ENCODE data around the gene AACS.

Gene AACS

GRCh38 chr12:125189015-125189414 is 123.8 kb downstream of the AACS start:
- peak overlapping the region; percentile 69 for H3K9ac ChIP-seq (ENCODE audit: insufficient read length, low read depth)
- TF ChIP-seq ZNF274 (IDR thresholded peaks at IDR 0.05; ENCODE audit: low read depth, low read length) = no peak
- no peak for TF ChIP-seq SUZ12 (IDR thresholded peaks at IDR 0.05; ENCODE audit: extremely low read depth, insufficient read depth, insufficient read length)
- no peak for TF ChIP-seq YY1 (IDR thresholded peaks at IDR 0.05; ENCODE audit: insufficient read depth, insufficient read length)
- peak overlapping the region; percentile 16 for H3K4me3 ChIP-seq (ENCODE audit: insufficient read length, low read depth)
- H3K27me3 ChIP-seq (ENCODE audit: insufficient read depth, insufficient read length) = peaks cover 68% of the 10 kb centered on the region
- no peaks in the 10 kb centered on the region for H3K9me3 ChIP-seq (ENCODE audit: insufficient read depth, low read length)
- no peaks in the 10 kb centered on the region for H3K36me3 ChIP-seq (ENCODE audit: insufficient read depth, insufficient read length, low read length)
- DNase-seq (ENCODE audit: low read depth, low spot score) = no peak
- peaks cover 22% of the 10 kb centered on the region for H3K4me1 ChIP-seq (ENCODE audit: insufficient read depth, insufficient read length)

DNA sequence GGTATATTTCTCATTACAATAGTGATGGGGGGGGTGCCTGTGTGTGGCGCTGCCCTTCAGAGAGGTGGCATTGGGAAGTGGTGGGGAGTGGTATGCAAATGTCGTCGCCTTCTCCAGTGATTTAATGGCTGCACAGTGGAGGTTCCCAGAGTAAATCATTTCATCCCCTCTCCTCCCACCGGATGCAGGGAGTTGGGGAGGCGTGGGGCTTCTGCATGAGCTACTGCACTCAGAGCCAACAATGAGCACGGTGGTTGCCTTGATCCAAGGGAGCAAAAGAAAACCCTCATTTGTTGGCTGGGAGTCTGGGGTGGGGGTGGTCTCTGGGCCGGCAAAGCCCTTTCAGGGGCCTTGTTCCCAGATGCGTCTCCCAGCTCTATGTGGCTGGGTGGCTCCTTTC is 124.3 kb downstream of the AACS start:
- Histone ChIP-seq H3K36me3 (ENCODE audit: insufficient read depth, insufficient read length, low read length) (no peaks in the 10 kb centered on the region), H3K4me3 (ENCODE audit: insufficient read length, low read depth) (no peak overlapping the region), H3K9me3 (ENCODE audit: insufficient read depth, low read length) (no peaks in the 10 kb centered on the region), H3K27me3 (ENCODE audit: insufficient read depth, insufficient read length) (peaks cover 63% of the 10 kb centered on the region), H3K4me1 (ENCODE audit: insufficient read depth, insufficient read length) (peaks cover 18% of the 10 kb centered on the region), H3K9ac (ENCODE audit: insufficient read length, low read depth) (peak overlapping the region; percentile 15)
- TF ChIP-seq YY1 (IDR thresholded peaks at IDR 0.05; ENCODE audit: insufficient read depth, insufficient read length) = no peak
- no peak for TF ChIP-seq ZNF274 (IDR thresholded peaks at IDR 0.05; ENCODE audit: low read depth, low read length)
- TF ChIP-seq SUZ12 (IDR thresholded peaks at IDR 0.05; ENCODE audit: extremely low read depth, insufficient read depth, insufficient read length) = no peak
- no peak for DNase-seq (ENCODE audit: low read depth, low spot score)

DNA sequence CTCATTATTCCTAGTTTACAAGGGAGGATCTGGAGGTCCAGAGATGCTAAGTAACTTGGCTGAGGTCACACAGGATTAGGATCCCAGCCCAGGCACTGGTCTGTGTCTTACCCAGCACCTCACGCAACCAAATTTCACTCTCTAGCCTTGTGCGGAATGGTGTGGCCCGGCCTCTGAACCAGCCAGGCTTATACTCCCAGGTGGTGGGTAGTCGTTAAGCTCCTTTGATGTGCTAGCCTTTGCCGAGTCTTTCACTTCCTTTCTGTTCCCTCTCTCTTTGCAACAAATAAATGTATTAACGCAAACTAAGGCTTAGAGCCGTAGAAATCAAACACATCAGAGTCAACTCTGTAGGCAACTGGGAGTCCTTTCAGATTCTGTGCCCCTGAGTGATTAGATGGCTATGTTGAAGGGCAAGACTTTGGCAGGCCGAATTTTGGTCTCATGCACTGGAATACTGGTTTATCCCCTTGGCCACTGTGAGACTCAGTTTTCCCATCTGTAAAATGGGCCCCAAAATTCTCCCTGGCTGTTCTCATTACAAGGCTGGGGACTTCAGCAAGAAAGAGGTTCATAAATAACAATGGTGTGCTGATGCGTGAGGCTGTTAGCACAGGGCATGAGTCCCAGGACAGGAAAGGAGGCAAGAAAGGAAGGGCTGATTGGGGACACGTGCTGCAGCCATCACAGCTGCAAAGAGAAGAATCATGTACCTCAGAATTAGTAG is 126.3 kb downstream of the AACS start:
- DNase-seq (ENCODE audit: low read depth, low spot score) = no peak
- peaks cover 20% of the 10 kb centered on the region for H3K4me1 ChIP-seq (ENCODE audit: insufficient read depth, insufficient read length)
- H3K27me3 ChIP-seq (ENCODE audit: insufficient read depth, insufficient read length) = peaks cover 58% of the 10 kb centered on the region
- H3K9ac ChIP-seq (ENCODE audit: insufficient read length, low read depth) = no peak overlapping the region
- H3K4me3 ChIP-seq (ENCODE audit: insufficient read length, low read depth) = no peak overlapping the region
- TF ChIP-seq SUZ12 (IDR thresholded peaks at IDR 0.05; ENCODE audit: extremely low read depth, insufficient read depth, insufficient read length) = no peak
- no peak for TF ChIP-seq YY1 (IDR thresholded peaks at IDR 0.05; ENCODE audit: insufficient read depth, insufficient read length)
- TF ChIP-seq ZNF274 (IDR thresholded peaks at IDR 0.05; ENCODE audit: low read depth, low read length) = no peak
- no peaks in the 10 kb centered on the region for H3K36me3 ChIP-seq (ENCODE audit: insufficient read depth, insufficient read length, low read length)
- H3K9me3 ChIP-seq (ENCODE audit: insufficient read depth, low read length) = no peaks in the 10 kb centered on the region

DNA sequence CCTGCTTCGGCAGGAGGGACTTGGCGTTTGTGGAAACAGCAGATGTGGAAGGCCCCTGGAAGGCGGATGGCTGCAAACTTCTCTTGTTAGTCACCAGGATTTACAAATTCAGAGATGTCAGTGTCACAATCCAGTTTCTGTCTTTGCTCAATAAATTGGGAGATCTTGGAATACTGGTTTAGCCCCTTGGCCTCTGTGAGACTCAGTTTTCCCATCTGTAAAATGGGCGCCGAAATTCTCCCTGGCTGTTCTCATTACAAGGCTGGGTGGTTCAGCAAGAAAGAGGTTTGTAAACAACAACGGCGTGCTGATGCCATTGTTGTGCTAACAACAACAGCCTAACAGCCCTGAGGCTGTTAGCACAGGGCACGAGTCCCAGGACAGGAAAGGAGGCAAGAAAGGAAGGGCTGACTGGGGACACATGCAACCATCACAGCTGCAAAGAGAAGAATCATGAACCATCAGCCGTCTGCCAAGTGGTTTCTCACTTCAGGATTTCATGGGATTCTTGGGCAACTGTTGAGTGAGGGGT is 127.5 kb downstream of the AACS start:
- H3K27me3 ChIP-seq (ENCODE audit: insufficient read depth, insufficient read length) = peaks cover 49% of the 10 kb centered on the region
- H3K36me3 ChIP-seq (ENCODE audit: insufficient read depth, insufficient read length, low read length) = no peaks in the 10 kb centered on the region
- H3K4me1 ChIP-seq (ENCODE audit: insufficient read depth, insufficient read length) = peaks cover 20% of the 10 kb centered on the region
- TF ChIP-seq YY1 (IDR thresholded peaks at IDR 0.05; ENCODE audit: insufficient read depth, insufficient read length) (no peak), SUZ12 (IDR thresholded peaks at IDR 0.05; ENCODE audit: extremely low read depth, insufficient read depth, insufficient read length) (no peak), ZNF274 (IDR thresholded peaks at IDR 0.05; ENCODE audit: low read depth, low read length) (no peak)
- H3K9ac ChIP-seq (ENCODE audit: insufficient read length, low read depth) = no peak overlapping the region
- no peak for DNase-seq (ENCODE audit: low read depth, low spot score)
- no peak overlapping the region for H3K4me3 ChIP-seq (ENCODE audit: insufficient read length, low read depth)
- no peaks in the 10 kb centered on the region for H3K9me3 ChIP-seq (ENCODE audit: insufficient read depth, low read length)

Measured in NT2/D1 (cell line).